ENCODE results near the gene MACO1.

- TF ChIP-seq CTCF (IDR thresholded peaks at IDR 0.05; ENCODE audit: low read length): no peak
- TF ChIP-seq EZH2 (optimal IDR thresholded peaks at IDR 0.05; ENCODE audit: low read depth, low read length): no peak
- no peak for TF ChIP-seq EZH2phosphoT487 (IDR thresholded peaks at IDR 0.05; ENCODE audit: low read length)
These were observed 53.4 kb downstream of the MACO1 start for GRCh38 chr1:25484096-25484495.

All from MM.1S (cell line).